HEK293T (cell line): ENCODE measurements around the gene ATP8A1.
A peak's percentile ranks its signal among the peaks of the same experiment; 100 is the strongest.

ENCODE experiments used
- ARNT ChIP-seq: fragments of 450-650 bp; IDR thresholded peaks from 2 replicates; pipeline ENCODE4 v1.6.1; 2017; ENCODE audit warnings: mild to moderate bottlenecking
- BHLHE40 ChIP-seq: fragments of 450-650 bp; IDR thresholded peaks from 2 replicates; pipeline ENCODE4 v1.6.1; 2016; ENCODE audit warnings: mild to moderate bottlenecking, moderate library complexity, borderline replicate concordance
- CTBP1 ChIP-seq: fragments of 450-650 bp; IDR thresholded peaks from 2 replicates; pipeline ENCODE4 v1.6.1; 2016; ENCODE audit warnings: borderline replicate concordance
- ELF4 ChIP-seq: fragments of 450-650 bp; IDR thresholded peaks from 2 replicates; pipeline ENCODE4 v1.6.1; 2017; ENCODE audit warnings: antibody characterized with exemption
- FOXA1 ChIP-seq: fragments of 450-650 bp; IDR thresholded peaks from 2 replicates; pipeline ENCODE4 v1.6.1; 2016; ENCODE audit warnings: mild to moderate bottlenecking
- FOXM1 ChIP-seq: fragments of 450-650 bp; IDR thresholded peaks from 2 replicates; pipeline ENCODE4 v1.6.1; 2017; ENCODE audit warnings: mild to moderate bottlenecking, borderline replicate concordance
- L3MBTL2 ChIP-seq: fragments of 450-650 bp; conservative IDR thresholded peaks from 2 replicates; pipeline ENCODE4 v1.6.1; 2016; ENCODE audit warnings: mild to moderate bottlenecking
- SP1 ChIP-seq: fragments of 450-650 bp; IDR thresholded peaks from 2 replicates; pipeline ENCODE4 v1.6.1; 2017
- SUZ12 ChIP-seq: fragments of 450-650 bp; IDR thresholded peaks from 2 replicates; pipeline ENCODE4 v1.6.1; 2016; ENCODE audit warnings: mild to moderate bottlenecking
- TARDBP ChIP-seq: fragments of 450-650 bp; IDR thresholded peaks from 2 replicates; pipeline ENCODE4 v1.6.1; 2016
- TF ChIP-seq, protein P1 (sequence below): fragments of 450-650 bp; IDR thresholded peaks from 2 replicates; pipeline ENCODE4 v1.6.1; 2016

DNA sequence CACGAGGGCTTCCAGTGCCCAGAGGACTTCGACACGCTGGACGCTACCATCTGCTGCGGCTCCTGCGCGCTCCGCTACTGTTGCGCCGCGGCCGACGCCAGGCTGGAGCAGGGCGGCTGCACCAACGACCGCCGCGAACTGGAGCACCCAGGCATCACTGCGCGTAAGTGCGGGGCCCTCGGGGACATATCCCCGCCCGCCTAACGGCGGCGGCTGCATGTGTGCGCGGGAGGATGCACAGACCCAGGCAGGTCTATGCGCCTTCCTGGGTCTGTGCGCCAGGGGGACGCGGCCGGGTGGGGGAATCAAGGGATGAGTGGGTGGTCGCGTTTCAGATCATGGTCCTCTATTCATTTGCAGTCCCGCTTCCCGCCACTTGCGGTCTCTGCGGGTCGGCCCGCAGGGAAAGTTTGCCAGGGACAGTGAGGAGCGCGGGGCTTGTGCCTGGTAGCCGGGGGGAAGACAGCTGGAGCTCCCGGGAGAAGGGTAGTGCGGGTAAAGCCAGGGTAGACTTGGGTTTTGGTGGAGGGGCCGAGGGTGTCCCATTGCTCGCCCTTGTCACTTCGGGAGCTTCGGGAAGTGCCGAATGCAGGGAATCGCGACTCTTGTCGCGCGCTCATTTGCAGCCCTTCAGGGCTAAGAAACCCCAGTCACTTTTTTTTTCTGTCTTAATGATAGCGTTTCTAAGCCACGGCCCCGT lies 258.6 kb downstream of the ATP8A1 start:
- TF ChIP-seq ARNT (no peak), SUZ12 (no peak), FOXA1 (no peak), ELF4 (no peak), SP1 (no peak), TARDBP (no peak), CTBP1 (no peak), FOXM1 (no peak), L3MBTL2 (peak; percentile 69), BHLHE40 (no peak)
- TF ChIP-seq, protein P1, sequence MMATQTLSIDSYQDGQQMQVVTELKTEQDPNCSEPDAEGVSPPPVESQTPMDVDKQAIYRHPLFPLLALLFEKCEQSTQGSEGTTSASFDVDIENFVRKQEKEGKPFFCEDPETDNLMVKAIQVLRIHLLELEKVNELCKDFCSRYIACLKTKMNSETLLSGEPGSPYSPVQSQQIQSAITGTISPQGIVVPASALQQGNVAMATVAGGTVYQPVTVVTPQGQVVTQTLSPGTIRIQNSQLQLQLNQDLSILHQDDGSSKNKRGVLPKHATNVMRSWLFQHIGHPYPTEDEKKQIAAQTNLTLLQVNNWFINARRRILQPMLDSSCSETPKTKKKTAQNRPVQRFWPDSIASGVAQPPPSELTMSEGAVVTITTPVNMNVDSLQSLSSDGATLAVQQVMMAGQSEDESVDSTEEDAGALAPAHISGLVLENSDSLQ, result no peak
